ENCODE data around the gene NEURL3.

GRCh38 chr2:96517079-96517478 is 11.9 kb upstream of the NEURL3 start:
- TF ChIP-seq CTCF (IDR thresholded peaks at IDR 0.05) (no peak), POLR2A (IDR thresholded peaks at IDR 0.05) (no peak)
